Measurements from ENCODE around the gene RTN4RL1.

The RTN4RL1 gene

DNA sequence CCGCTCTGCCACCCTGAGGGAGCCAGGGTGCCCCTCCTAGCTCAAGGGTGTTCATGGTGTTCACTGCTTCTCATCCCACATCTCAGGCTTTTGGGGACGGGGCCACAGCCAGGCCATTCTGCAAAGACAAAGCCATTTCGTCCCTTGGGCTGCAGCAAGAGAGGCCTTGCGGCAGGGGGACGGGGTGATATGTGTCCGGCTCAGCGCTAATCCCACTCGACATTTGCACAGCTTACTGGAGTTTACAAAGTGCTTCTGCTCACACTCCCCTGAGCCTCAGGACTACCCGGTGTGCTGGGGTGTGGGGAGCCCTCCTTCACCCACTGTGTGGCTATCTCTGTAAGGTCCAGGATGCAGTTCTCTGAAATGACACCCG lies 84.3 kb downstream of the RTN4RL1 start:
- TF ChIP-seq EZH2phosphoT487 (conservative IDR thresholded peaks at IDR 0.05; ENCODE audit: low read length) (no peak), CTCF (IDR thresholded peaks at IDR 0.05; ENCODE audit: insufficient read depth, low read length, poor library complexity, severe bottlenecking) (no peak)
- no peaks in the 10 kb centered on the region for H3K79me2 ChIP-seq (ENCODE audit: insufficient read depth, low read length)
- H3K9me3 ChIP-seq (ENCODE audit: insufficient read depth, low read length), result no peaks in the 10 kb centered on the region
- no peak overlapping the region for H3K9ac ChIP-seq (ENCODE audit: low read length)
- H4K20me1 ChIP-seq (ENCODE audit: low read depth, low read length), result no peaks in the 10 kb centered on the region
- H3F3A ChIP-seq (ENCODE audit: insufficient read depth), result no peaks in the 10 kb centered on the region
- no peaks in the 10 kb centered on the region for H3K9me2 ChIP-seq (replicated peaks; ENCODE audit: insufficient read depth, low read length)
- H3K27ac ChIP-seq (ENCODE audit: low read depth, low read length), result no peak overlapping the region
- H3K36me3 ChIP-seq (ENCODE audit: low read length), result no peaks in the 10 kb centered on the region
- no peak overlapping the region for H3K4me3 ChIP-seq (ENCODE audit: insufficient read depth, low read length, poor library complexity, severe bottlenecking)
- no peak overlapping the region for H2AFZ ChIP-seq (ENCODE audit: low read depth, low read length, severe bottlenecking)
- no peak overlapping the region for H3K4me2 ChIP-seq (ENCODE audit: low read depth, low read length, poor library complexity, severe bottlenecking)
- no peaks in the 10 kb centered on the region for H3K27me3 ChIP-seq (ENCODE audit: low read length)

GRCh38 chr17:1939981-1940809 lies 84.9 kb downstream of the RTN4RL1 start:
- Histone ChIP-seq H2AFZ (ENCODE audit: low read depth, low read length, severe bottlenecking) (no peak overlapping the region), H3K27ac (ENCODE audit: low read depth, low read length) (no peak overlapping the region), H3K36me3 (ENCODE audit: low read length) (no peaks in the 10 kb centered on the region), H3K4me3 (ENCODE audit: insufficient read depth, low read length, poor library complexity, severe bottlenecking) (no peak overlapping the region), H3K9ac (ENCODE audit: low read length) (no peak overlapping the region), H3K9me2 (replicated peaks; ENCODE audit: insufficient read depth, low read length) (no peaks in the 10 kb centered on the region), H3K27me3 (ENCODE audit: low read length) (no peaks in the 10 kb centered on the region), H3F3A (ENCODE audit: insufficient read depth) (no peaks in the 10 kb centered on the region), H4K20me1 (ENCODE audit: low read depth, low read length) (no peaks in the 10 kb centered on the region), H3K9me3 (ENCODE audit: insufficient read depth, low read length) (no peaks in the 10 kb centered on the region), H3K79me2 (ENCODE audit: insufficient read depth, low read length) (no peaks in the 10 kb centered on the region), H3K4me2 (ENCODE audit: low read depth, low read length, poor library complexity, severe bottlenecking) (no peak overlapping the region)
- no peak for TF ChIP-seq EZH2phosphoT487 (conservative IDR thresholded peaks at IDR 0.05; ENCODE audit: low read length)
- TF ChIP-seq CTCF (IDR thresholded peaks at IDR 0.05; ENCODE audit: insufficient read depth, low read length, poor library complexity, severe bottlenecking), result no peak

- Histone ChIP-seq H3K79me2 (ENCODE audit: insufficient read depth, low read length) (no peaks in the 10 kb centered on the region), H3K27ac (ENCODE audit: low read depth, low read length) (no peak overlapping the region), H3K9me2 (replicated peaks; ENCODE audit: insufficient read depth, low read length) (no peaks in the 10 kb centered on the region), H3K9me3 (ENCODE audit: insufficient read depth, low read length) (no peaks in the 10 kb centered on the region), H3K27me3 (ENCODE audit: low read length) (no peaks in the 10 kb centered on the region), H3K4me2 (ENCODE audit: low read depth, low read length, poor library complexity, severe bottlenecking) (no peak overlapping the region), H3F3A (ENCODE audit: insufficient read depth) (no peaks in the 10 kb centered on the region), H3K9ac (ENCODE audit: low read length) (no peak overlapping the region), H3K4me3 (ENCODE audit: insufficient read depth, low read length, poor library complexity, severe bottlenecking) (no peak overlapping the region), H2AFZ (ENCODE audit: low read depth, low read length, severe bottlenecking) (no peak overlapping the region), H3K36me3 (ENCODE audit: low read length) (no peaks in the 10 kb centered on the region), H4K20me1 (ENCODE audit: low read depth, low read length) (no peaks in the 10 kb centered on the region)
- no peak for TF ChIP-seq EZH2phosphoT487 (conservative IDR thresholded peaks at IDR 0.05; ENCODE audit: low read length)
- TF ChIP-seq CTCF (IDR thresholded peaks at IDR 0.05; ENCODE audit: insufficient read depth, low read length, poor library complexity, severe bottlenecking), result no peak
These were observed 87.7 kb downstream of the RTN4RL1 start for GRCh38 chr17:1937461-1937860.

Data from SU-DHL-6 (cell line).